Measurements from ENCODE around the gene KCNJ1.

DNA sequence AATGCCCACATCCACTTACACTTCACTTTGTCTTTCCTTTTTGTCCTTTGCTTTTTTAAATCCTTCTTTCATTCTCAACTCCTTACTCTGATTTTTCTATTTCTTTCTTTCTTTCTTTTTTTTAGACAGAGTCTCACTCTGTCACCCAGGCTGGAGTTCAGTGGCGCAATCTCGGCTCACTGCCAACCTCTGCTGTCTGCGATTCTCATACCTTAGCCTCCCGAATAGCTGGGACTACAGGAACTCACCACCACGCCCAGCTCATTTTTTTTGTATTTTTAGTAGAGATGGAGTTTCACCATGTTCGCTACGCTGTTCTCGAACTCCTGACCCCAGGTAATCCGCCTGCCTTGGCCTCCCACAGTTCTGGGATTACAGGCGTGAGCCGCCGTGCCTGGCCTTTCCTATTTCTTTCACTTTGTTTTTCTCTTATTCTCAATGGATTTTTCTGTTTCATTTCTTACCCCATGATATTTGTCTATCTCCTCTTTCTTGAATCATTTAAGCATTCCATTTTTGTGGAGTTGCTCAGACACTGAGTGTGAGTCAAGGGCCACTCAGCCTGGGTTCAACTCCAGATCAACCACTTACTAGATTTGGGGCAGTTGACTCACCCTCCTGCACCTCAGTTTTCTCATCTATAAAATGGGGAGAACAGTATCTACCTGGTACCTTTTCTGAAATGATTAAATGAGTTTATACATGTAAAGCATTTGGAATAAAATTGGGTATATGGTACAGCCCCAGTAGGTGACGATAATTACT is 31.7 kb upstream of the KCNJ1 start:
- TF ChIP-seq, protein P1, sequence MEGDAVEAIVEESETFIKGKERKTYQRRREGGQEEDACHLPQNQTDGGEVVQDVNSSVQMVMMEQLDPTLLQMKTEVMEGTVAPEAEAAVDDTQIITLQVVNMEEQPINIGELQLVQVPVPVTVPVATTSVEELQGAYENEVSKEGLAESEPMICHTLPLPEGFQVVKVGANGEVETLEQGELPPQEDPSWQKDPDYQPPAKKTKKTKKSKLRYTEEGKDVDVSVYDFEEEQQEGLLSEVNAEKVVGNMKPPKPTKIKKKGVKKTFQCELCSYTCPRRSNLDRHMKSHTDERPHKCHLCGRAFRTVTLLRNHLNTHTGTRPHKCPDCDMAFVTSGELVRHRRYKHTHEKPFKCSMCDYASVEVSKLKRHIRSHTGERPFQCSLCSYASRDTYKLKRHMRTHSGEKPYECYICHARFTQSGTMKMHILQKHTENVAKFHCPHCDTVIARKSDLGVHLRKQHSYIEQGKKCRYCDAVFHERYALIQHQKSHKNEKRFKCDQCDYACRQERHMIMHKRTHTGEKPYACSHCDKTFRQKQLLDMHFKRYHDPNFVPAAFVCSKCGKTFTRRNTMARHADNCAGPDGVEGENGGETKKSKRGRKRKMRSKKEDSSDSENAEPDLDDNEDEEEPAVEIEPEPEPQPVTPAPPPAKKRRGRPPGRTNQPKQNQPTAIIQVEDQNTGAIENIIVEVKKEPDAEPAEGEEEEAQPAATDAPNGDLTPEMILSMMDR (IDR thresholded peaks at IDR 0.05): no peak
- TF ChIP-seq, protein P2, sequence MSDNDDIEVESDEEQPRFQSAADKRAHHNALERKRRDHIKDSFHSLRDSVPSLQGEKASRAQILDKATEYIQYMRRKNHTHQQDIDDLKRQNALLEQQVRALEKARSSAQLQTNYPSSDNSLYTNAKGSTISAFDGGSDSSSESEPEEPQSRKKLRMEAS (IDR thresholded peaks at IDR 0.05; ENCODE audit: low read depth): no peak
- no peak for TF ChIP-seq RCOR1 (IDR thresholded peaks at IDR 0.05; ENCODE audit: low read length)
- no peak for TF ChIP-seq JUND (IDR thresholded peaks at IDR 0.05)
- TF ChIP-seq POLR2AphosphoS5 (IDR thresholded peaks at IDR 0.05; ENCODE audit: low read depth, low read length): no peak
- no peak for TF ChIP-seq EP300 (IDR thresholded peaks at IDR 0.05; ENCODE audit: borderline replicate concordance in 1 of 2, low read depth in 1 of 2, low read length in 1 of 2)
- no peak for TF ChIP-seq EZH2phosphoT487 (IDR thresholded peaks at IDR 0.05; ENCODE audit: borderline replicate concordance, low read depth)
- no peak for TF ChIP-seq YY1 (IDR thresholded peaks at IDR 0.05; ENCODE audit: low read depth)
